ENCODE measurements around the gene ICAM1.
A peak's percentile ranks its signal among the peaks of the same experiment; 100 is the strongest.

ICAM1 gene

DNA sequence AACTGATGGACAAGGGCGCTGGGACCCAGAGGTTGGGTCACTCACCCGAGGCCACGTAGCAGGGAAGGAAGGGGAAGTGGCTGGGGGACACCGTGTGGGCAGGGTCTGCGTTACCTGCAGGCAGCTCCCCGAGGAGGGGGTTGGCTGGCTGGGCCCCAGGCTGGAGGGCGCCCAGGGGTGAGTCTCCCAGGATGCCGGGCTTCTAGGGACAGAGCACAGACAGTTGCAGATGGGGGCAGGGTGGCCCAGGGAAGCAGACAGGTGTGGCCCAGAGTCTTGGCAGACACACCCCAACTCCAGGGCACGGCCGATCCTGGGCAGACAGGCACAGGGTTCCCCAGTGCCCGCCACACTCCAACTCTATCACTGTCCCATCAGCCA lies 50.5 kb downstream of the ICAM1 start:
- no peak overlapping the region for H3K4me2 ChIP-seq (ENCODE audit: low read length)
- H3K27me3 ChIP-seq (ENCODE audit: control insufficient read depth, insufficient read depth, low read length), result no peaks in the 10 kb centered on the region
- H3K9ac ChIP-seq (ENCODE audit: low read depth, low read length), result no peak overlapping the region
- peaks cover 59% of the 10 kb centered on the region for H3K36me3 ChIP-seq (ENCODE audit: insufficient read depth, low read length)
- H3K9me3 ChIP-seq (replicated peaks; ENCODE audit: low read length), result no peaks in the 10 kb centered on the region
- H3K4me1 ChIP-seq (ENCODE audit: control insufficient read depth, insufficient read depth, low read length), result no peaks in the 10 kb centered on the region
- H3K4me3 ChIP-seq (ENCODE audit: low read length), result no peak overlapping the region

DNA sequence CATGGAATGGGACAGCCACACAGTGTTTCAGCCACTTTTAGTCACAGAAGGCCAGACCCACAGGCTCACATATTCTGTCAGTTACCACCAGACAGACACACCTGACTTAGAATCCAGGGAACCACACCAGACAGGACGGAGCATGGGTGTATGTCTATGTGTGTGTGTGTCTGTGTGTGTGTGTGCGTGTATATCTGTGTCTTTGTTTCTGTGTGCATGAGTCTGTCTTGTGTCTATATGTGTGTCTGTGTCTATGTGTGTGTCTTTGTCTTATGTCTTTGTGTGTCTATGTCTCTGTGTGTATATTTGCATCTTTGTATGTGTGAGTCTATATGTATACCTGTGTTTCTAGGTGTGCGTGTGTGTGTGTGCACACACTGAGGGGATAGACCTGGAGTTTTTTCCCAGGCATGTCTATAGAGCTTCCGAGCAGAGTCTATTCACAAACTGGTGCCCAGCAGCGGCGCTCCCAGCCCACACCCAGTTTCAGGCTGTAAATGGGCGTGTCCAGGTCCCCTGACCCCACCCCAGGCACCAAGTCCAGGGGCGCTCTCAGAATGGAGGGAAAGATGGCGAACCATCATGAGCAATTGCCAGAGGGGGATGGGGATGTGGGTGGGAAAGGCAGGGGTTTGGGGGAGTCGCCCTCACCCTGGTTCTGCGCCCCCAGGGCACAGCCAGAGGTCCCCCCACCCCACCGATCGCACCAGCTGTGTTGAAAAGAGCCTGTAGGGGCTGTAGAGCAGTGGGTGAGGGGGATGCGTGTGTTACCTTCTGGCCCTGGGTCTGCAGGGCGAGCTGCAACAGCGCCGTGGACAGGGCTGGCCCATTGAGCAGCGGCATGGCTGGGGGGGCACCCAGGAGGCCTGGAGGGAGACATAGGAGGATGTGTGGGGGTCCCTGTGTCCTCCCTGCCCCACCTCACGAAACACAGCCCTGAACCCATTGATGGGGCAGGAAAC lies 51.2 kb downstream of the ICAM1 start:
- Histone ChIP-seq H3K4me3 (ENCODE audit: low read length) (no peak overlapping the region), H3K9ac (ENCODE audit: low read depth, low read length) (no peak overlapping the region), H3K9me3 (replicated peaks; ENCODE audit: low read length) (no peaks in the 10 kb centered on the region), H3K27me3 (ENCODE audit: control insufficient read depth, insufficient read depth, low read length) (no peaks in the 10 kb centered on the region), H3K4me1 (ENCODE audit: control insufficient read depth, insufficient read depth, low read length) (no peaks in the 10 kb centered on the region), H3K36me3 (ENCODE audit: insufficient read depth, low read length) (peaks cover 58% of the 10 kb centered on the region), H3K4me2 (ENCODE audit: low read length) (no peak overlapping the region)

DNA sequence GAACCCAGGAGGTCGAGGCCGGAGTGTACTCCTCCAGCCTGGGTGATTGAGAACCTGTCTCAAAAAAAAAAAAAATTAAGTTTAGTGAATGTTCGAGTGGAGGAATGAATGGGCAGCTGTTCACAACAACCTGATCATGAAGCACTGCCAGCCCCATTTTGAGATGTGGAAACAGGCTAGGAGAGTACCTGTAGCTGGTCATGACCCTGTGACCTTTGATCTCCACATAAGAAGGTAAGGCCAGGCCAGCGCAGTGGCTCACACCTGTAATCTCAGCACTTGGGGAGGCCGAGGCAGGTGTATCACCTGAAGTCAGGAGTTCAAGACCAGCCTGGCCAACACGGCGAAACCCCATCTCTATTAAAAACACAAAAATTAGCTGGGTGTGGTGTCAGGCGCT lies 54.8 kb downstream of the ICAM1 start:
- H3K9ac ChIP-seq (ENCODE audit: low read depth, low read length), result no peak overlapping the region
- peaks cover 71% of the 10 kb centered on the region for H3K36me3 ChIP-seq (ENCODE audit: insufficient read depth, low read length)
- H3K4me2 ChIP-seq (ENCODE audit: low read length), result no peak overlapping the region
- H3K4me3 ChIP-seq (ENCODE audit: low read length), result no peak overlapping the region
- no peaks in the 10 kb centered on the region for H3K27me3 ChIP-seq (ENCODE audit: control insufficient read depth, insufficient read depth, low read length)
- H3K9me3 ChIP-seq (replicated peaks; ENCODE audit: low read length), result no peaks in the 10 kb centered on the region
- no peaks in the 10 kb centered on the region for H3K4me1 ChIP-seq (ENCODE audit: control insufficient read depth, insufficient read depth, low read length)

DNA sequence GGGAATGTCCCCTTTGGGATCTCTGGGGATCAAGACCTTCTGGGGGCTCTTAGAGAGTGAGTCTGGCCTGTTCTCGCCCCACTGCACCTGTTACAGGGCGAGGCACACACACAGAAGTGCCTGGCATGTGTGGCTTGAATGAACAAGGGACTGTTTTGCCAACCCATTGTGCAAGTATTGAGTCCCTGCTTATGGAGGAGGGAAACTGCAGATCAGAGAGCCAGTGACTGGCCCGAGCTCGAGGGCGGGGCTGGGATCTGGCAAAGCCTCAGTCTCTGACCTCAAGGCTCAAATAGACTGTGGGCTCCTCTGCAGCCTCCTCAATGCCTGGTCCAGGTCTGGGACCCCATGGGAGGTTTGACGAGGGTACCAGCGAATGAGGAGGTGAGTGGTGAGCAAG lies 56.9 kb downstream of the ICAM1 start:
- no peak overlapping the region for H3K4me3 ChIP-seq (ENCODE audit: low read length)
- H3K36me3 ChIP-seq (ENCODE audit: insufficient read depth, low read length), result peaks cover 53% of the 10 kb centered on the region
- H3K27me3 ChIP-seq (ENCODE audit: control insufficient read depth, insufficient read depth, low read length), result no peaks in the 10 kb centered on the region
- H3K9me3 ChIP-seq (replicated peaks; ENCODE audit: low read length), result no peaks in the 10 kb centered on the region
- H3K4me2 ChIP-seq (ENCODE audit: low read length), result no peak overlapping the region
- peaks cover 5% of the 10 kb centered on the region for H3K4me1 ChIP-seq (ENCODE audit: control insufficient read depth, insufficient read depth, low read length)
- no peak overlapping the region for H3K9ac ChIP-seq (ENCODE audit: low read depth, low read length)

DNA sequence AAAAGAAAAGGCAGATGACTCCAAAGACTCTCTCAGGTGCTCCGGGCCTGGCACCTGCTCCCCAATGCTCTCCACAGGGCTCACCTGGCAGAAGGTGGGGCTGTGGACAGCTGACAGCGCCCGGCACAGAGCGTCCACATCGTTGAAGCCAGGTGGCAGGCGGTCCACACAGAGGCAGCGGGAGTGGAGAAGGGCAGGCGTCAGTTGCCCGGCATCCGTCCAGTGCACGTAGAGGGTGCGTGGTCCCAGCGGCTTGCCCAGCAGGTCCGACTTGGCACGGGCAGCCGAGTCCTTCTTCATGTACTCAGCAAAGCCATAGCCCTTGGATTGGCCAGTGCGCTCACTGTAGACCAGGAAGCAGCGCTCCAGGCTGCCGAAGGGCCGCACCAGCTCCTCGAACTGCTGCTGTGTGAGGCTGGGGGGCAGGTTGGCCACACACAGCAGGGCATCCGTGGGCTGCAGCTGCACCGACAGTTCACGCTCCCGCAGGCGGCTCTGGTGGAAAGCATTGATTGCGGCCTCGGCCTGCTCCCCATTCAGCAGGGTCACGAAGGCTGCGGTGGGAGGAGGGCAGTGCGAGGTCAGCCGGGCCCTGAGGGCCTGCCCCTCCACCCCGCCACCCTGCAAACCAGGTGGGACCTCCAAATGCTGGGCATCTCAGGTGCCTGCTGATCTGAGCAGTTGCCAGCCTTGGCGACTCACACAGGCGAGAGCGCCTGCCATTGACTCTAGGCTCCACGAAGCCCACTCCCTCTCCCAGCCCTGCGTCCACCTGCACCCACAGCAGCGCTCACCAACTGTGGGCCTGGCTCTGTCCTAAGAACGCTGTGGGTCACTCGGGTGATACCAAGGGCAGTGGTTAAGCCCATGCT lies 57.9 kb downstream of the ICAM1 start:
- no peak overlapping the region for H3K9ac ChIP-seq (ENCODE audit: low read depth, low read length)
- H3K9me3 ChIP-seq (replicated peaks; ENCODE audit: low read length), result no peaks in the 10 kb centered on the region
- peaks cover 7% of the 10 kb centered on the region for H3K4me1 ChIP-seq (ENCODE audit: control insufficient read depth, insufficient read depth, low read length)
- no peak overlapping the region for H3K4me3 ChIP-seq (ENCODE audit: low read length)
- H3K36me3 ChIP-seq (ENCODE audit: insufficient read depth, low read length), result peaks cover 43% of the 10 kb centered on the region
- H3K4me2 ChIP-seq (ENCODE audit: low read length), result no peak overlapping the region
- H3K27me3 ChIP-seq (ENCODE audit: control insufficient read depth, insufficient read depth, low read length), result no peaks in the 10 kb centered on the region

DNA sequence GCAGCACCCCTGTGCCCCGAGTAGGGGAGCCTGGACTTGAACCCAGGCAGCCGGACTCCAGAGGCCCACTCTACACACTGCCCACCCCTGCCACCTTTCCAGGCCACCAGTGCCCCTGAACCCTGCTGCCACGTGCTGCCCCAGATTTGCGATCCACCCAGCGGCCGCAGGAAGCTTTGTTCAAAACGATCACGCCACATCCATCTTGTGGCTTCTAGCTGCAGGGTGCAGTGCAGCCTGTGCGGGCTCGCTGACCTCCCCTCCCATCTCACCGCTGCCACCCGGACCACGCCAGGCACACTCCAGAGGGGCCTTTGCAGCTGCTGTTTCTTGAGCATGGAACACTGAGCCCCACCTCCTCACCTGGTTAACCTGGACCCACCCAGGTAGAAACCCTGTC lies 58.6 kb downstream of the ICAM1 start:
- no peak overlapping the region for H3K9ac ChIP-seq (ENCODE audit: low read depth, low read length)
- no peaks in the 10 kb centered on the region for H3K27me3 ChIP-seq (ENCODE audit: control insufficient read depth, insufficient read depth, low read length)
- no peak overlapping the region for H3K4me3 ChIP-seq (ENCODE audit: low read length)
- no peaks in the 10 kb centered on the region for H3K9me3 ChIP-seq (replicated peaks; ENCODE audit: low read length)
- peaks cover 41% of the 10 kb centered on the region for H3K36me3 ChIP-seq (ENCODE audit: insufficient read depth, low read length)
- no peak overlapping the region for H3K4me2 ChIP-seq (ENCODE audit: low read length)
- H3K4me1 ChIP-seq (ENCODE audit: control insufficient read depth, insufficient read depth, low read length), result peaks cover 14% of the 10 kb centered on the region

DNA sequence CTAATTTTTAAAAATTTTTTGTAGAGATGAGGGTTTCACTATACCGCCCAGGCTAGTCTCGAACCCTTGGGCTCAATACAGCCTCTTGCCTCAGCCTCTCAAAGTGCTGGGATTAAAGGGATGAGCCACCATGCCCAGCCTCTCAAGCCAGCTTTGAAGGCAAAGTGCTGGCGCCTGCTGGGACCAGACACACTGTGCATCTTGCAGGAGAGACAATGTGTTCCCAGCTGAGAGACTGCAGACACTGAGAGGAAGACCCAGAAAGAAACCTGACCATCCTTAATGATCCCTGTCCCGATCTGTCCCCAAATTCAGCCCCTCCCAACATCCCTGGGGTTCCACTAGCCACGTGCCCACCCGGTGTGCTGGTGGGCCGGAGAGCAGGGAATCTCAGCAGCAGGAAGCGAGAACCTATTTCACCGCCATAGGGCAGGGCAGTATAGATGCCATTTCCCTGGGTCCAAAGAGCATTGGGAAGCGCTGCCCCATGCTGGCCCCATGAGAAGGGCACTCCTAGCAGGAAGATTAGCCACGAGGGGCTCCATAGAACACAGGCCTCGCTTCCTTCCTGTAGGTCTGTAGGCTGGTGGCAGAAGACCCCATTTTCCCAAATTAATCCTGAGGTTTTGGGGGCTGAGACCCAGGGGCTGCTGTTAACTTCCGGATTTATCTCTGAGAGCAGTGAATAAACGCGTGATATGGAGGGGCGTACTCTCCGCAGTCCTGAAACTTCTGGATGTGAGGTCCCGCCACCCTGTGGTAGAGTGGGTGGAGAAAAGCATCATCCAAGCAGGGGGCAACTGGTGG lies 61.4 kb downstream of the ICAM1 start:
- peaks cover 29% of the 10 kb centered on the region for H3K36me3 ChIP-seq (ENCODE audit: insufficient read depth, low read length)
- H3K4me2 ChIP-seq (ENCODE audit: low read length), result peak overlapping the region; percentile 92
- peaks cover 18% of the 10 kb centered on the region for H3K4me1 ChIP-seq (ENCODE audit: control insufficient read depth, insufficient read depth, low read length)
- no peaks in the 10 kb centered on the region for H3K27me3 ChIP-seq (ENCODE audit: control insufficient read depth, insufficient read depth, low read length)
- H3K9ac ChIP-seq (ENCODE audit: low read depth, low read length), result peak overlapping the region; percentile 96
- H3K4me3 ChIP-seq (ENCODE audit: low read length), result peak overlapping the region; percentile 94
- no peaks in the 10 kb centered on the region for H3K9me3 ChIP-seq (replicated peaks; ENCODE audit: low read length)

DNA sequence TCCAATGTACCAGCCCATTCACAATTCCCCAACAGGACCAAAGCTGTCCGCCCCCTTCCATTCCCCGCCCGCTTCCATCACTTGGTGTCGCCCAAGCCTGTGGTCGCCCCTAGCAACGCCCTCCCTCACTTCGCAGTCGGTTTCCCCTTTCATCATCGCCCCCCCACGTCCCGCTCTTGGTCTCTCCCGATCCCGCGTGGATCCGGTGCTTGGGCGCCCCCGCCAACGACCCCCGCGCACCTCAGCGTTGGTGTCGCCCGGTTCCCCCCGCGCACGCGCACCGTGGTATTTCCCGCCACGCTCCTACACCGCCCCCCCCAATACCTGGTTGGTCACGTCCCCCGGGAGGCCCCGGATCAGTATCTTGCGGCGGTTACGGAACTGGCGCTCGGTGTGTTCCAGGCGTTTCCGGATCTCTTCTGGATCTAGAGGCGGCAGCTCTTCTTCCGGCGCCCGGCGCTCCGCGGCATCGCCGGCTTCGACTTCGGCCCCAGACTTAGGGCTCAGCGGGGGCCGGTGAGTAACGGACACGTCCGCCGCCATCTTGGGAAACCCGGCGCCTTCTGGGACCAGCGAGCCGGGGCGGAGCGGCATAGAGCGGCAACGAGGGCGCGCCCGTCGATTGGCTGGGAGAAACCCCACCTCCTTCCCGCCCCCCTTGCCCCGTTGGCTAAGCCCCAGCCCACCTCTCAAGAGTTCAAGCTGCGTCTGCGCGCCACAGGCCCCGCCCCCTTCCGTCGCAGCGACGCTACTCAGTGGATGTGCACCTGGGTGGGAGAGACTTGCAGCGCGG lies 62.2 kb downstream of the ICAM1 start, which contains the start of gene RAVER1:
RAVER1 (minus strand) TSS at position 565 of the 793 bp plus-strand sequence; CDS start at position 543, 22 bp downstream.
- peaks cover 18% of the 10 kb centered on the region for H3K4me1 ChIP-seq (ENCODE audit: control insufficient read depth, insufficient read depth, low read length)
- H3K27me3 ChIP-seq (ENCODE audit: control insufficient read depth, insufficient read depth, low read length), result no peaks in the 10 kb centered on the region
- H3K9ac ChIP-seq (ENCODE audit: low read depth, low read length), result peak within 1 kb of the TSS; percentile 96
- peak within 1 kb of the TSS; percentile 99 for H3K4me2 ChIP-seq (ENCODE audit: low read length)
- peaks cover 21% of the 10 kb centered on the region for H3K36me3 ChIP-seq (ENCODE audit: insufficient read depth, low read length)
- no peaks in the 10 kb centered on the region for H3K9me3 ChIP-seq (replicated peaks; ENCODE audit: low read length)
- peak within 1 kb of the TSS; percentile 94 for H3K4me3 ChIP-seq (ENCODE audit: low read length)

DNA sequence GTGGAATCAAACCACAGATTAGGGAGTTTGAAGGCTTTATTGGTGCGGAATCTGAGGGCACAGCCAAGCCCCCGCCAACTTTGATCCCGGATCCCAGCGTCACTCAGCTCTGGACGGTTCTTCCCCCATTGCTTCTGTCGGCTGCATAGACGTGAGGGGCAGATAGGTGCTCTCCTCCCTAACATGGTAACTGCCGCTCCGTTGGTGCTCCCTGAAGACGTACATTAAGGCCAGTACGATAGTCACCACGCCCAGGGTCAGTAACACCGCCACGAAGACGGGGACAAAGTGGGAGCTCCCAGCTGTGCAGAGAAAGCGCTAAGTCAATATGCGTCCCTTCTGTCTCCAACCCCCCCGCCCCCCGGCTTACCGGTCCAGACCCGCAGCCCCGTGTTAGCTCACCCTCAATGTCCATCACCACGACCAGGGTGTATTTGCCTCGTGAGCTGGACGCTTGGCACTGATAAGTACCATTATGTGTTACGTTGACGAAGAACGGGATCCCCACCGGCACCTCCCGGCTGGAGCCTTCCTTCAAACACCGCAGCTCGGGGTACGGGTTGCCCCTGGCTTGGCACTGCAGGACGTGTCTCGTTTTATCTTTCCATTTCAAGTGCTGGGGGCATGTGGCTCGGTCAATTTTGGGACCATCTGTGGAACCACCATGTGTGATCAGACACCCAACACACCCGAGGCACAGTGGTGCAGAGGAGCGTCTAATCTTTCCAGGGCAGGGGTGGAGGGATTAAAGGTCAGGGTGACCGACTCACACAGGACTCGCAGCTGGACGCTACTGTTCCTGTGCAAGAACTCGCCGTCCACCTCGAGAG lies 63.1 kb downstream of the ICAM1 start:
- peak overlapping the region; percentile 96 for H3K9ac ChIP-seq (ENCODE audit: low read depth, low read length)

More for the DNA sequence above, 63.1 kb downstream of the ICAM1 start:
- peak overlapping the region; percentile 99 for H3K4me2 ChIP-seq (ENCODE audit: low read length)
- peak overlapping the region; percentile 94 for H3K4me3 ChIP-seq (ENCODE audit: low read length)
- H3K9me3 ChIP-seq (replicated peaks; ENCODE audit: low read length), result no peaks in the 10 kb centered on the region
- H3K27me3 ChIP-seq (ENCODE audit: control insufficient read depth, insufficient read depth, low read length), result peaks cover 5% of the 10 kb centered on the region
- H3K4me1 ChIP-seq (ENCODE audit: control insufficient read depth, insufficient read depth, low read length), result peaks cover 18% of the 10 kb centered on the region
- peaks cover 13% of the 10 kb centered on the region for H3K36me3 ChIP-seq (ENCODE audit: insufficient read depth, low read length)
